ENCODE data around the gene KRTAP13-1.

DNA sequence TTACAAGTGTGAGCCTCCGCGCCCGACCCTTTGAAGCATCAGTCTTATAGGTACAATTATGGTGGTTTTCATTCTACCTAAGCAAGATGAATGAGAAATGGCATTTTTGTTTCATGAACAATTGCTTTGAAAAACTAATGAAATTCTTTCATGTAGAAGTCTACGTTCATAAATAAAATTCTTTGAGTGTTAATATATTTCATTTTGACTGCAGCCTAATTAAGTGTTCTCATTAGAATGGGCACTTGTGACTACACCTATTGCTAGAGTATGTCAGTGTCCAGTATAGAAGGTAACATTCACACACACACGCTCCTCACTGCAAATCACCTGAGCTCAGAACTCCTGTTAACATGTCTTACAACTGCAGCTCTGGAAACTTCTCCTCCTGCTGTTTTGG is 44.1 kb downstream of the KRTAP13-1 start, which contains the start of gene KRTAP15-1:
- TF ChIP-seq, protein P1, sequence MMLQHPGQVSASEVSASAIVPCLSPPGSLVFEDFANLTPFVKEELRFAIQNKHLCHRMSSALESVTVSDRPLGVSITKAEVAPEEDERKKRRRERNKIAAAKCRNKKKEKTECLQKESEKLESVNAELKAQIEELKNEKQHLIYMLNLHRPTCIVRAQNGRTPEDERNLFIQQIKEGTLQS (IDR thresholded peaks at IDR 0.05) = no peak
- TF ChIP-seq, protein P2, sequence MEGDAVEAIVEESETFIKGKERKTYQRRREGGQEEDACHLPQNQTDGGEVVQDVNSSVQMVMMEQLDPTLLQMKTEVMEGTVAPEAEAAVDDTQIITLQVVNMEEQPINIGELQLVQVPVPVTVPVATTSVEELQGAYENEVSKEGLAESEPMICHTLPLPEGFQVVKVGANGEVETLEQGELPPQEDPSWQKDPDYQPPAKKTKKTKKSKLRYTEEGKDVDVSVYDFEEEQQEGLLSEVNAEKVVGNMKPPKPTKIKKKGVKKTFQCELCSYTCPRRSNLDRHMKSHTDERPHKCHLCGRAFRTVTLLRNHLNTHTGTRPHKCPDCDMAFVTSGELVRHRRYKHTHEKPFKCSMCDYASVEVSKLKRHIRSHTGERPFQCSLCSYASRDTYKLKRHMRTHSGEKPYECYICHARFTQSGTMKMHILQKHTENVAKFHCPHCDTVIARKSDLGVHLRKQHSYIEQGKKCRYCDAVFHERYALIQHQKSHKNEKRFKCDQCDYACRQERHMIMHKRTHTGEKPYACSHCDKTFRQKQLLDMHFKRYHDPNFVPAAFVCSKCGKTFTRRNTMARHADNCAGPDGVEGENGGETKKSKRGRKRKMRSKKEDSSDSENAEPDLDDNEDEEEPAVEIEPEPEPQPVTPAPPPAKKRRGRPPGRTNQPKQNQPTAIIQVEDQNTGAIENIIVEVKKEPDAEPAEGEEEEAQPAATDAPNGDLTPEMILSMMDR (IDR thresholded peaks at IDR 0.05; ENCODE audit: low read depth, low read length, missing input control) = no peak
- TF ChIP-seq, protein P3, sequence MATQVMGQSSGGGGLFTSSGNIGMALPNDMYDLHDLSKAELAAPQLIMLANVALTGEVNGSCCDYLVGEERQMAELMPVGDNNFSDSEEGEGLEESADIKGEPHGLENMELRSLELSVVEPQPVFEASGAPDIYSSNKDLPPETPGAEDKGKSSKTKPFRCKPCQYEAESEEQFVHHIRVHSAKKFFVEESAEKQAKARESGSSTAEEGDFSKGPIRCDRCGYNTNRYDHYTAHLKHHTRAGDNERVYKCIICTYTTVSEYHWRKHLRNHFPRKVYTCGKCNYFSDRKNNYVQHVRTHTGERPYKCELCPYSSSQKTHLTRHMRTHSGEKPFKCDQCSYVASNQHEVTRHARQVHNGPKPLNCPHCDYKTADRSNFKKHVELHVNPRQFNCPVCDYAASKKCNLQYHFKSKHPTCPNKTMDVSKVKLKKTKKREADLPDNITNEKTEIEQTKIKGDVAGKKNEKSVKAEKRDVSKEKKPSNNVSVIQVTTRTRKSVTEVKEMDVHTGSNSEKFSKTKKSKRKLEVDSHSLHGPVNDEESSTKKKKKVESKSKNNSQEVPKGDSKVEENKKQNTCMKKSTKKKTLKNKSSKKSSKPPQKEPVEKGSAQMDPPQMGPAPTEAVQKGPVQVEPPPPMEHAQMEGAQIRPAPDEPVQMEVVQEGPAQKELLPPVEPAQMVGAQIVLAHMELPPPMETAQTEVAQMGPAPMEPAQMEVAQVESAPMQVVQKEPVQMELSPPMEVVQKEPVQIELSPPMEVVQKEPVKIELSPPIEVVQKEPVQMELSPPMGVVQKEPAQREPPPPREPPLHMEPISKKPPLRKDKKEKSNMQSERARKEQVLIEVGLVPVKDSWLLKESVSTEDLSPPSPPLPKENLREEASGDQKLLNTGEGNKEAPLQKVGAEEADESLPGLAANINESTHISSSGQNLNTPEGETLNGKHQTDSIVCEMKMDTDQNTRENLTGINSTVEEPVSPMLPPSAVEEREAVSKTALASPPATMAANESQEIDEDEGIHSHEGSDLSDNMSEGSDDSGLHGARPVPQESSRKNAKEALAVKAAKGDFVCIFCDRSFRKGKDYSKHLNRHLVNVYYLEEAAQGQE (IDR thresholded peaks at IDR 0.05) = no peak
- no peak for TF ChIP-seq EGR1 (IDR thresholded peaks at IDR 0.05; ENCODE audit: low read depth in 2 of 2)
- TF ChIP-seq TAF1 (conservative IDR thresholded peaks at IDR 0.05) = no peak
- no peak for TF ChIP-seq SP1 (IDR thresholded peaks at IDR 0.05)
- TF ChIP-seq, protein P4, sequence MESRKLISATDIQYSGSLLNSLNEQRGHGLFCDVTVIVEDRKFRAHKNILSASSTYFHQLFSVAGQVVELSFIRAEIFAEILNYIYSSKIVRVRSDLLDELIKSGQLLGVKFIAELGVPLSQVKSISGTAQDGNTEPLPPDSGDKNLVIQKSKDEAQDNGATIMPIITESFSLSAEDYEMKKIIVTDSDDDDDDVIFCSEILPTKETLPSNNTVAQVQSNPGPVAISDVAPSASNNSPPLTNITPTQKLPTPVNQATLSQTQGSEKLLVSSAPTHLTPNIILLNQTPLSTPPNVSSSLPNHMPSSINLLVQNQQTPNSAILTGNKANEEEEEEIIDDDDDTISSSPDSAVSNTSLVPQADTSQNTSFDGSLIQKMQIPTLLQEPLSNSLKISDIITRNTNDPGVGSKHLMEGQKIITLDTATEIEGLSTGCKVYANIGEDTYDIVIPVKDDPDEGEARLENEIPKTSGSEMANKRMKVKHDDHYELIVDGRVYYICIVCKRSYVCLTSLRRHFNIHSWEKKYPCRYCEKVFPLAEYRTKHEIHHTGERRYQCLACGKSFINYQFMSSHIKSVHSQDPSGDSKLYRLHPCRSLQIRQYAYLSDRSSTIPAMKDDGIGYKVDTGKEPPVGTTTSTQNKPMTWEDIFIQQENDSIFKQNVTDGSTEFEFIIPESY (IDR thresholded peaks at IDR 0.05) = no peak
- TF ChIP-seq FOXA1 (IDR thresholded peaks at IDR 0.05) = no peak
- no peak for TF ChIP-seq RAD21 (IDR thresholded peaks at IDR 0.05)
